ENCODE data around the gene GNAO1. TPM values are rescaled to one million over a fixed set of nuclear protein-coding genes. Genes with fewer than 3 reads are reported as not detected.

Gene GNAO1
- polyA plus RNA-seq, 1 donor from 2014 or later, result 31.5 TPM

DNA sequence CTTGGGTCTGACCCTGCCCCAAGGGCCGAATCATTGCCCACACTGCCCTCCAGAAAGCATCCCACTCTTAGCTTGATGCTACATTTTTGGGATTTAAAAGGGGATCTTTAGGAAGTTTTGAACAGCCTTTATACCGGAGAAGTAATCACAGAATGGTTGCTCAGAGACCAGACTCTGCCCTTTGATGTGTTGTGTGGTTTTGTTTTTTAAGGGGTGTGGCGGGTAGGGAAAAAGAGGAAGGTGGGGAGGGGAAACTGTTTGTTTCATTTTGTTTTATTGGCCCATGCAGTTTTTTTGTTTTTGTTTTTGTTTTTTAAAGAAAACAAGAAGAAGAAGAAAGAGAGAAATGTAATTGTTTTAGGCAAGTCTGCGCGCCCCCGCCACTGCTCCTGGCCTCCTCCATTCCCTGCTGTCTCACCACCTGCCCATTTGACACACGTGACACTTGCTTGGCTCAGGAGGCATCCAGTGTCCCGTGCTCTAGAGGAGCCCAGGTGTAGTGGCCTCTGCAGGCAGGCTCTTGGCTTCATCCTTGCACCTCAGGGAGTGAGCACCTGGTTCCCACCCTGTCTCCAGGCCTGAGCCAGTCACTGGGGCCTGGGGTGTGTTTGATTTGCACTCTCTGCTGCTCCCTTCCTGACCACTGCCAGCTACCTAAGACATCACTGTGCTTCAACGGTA lies 35.7 kb downstream of the GNAO1 start:
- Histone ChIP-seq H3K9me2 (ENCODE audit: insufficient read depth, low read length) (no peaks in the 10 kb centered on the region), H4K20me1 (ENCODE audit: insufficient read depth) (peaks cover 34% of the 10 kb centered on the region), H3K9ac (ENCODE audit: low read length) (no peak overlapping the region), H3F3A (ENCODE audit: insufficient read depth, low read length, poor library complexity, severe bottlenecking) (no peaks in the 10 kb centered on the region), H2AFZ (ENCODE audit: low read depth, low read length) (no peak overlapping the region), H3K79me2 (replicated peaks; ENCODE audit: insufficient read depth, low read length) (peaks cover 34% of the 10 kb centered on the region), H3K27me3 (ENCODE audit: insufficient read depth, low read depth, low read length) (no peaks in the 10 kb centered on the region), H3K4me2 (ENCODE audit: low read length) (no peak overlapping the region), H3K36me3 (ENCODE audit: insufficient read depth, low read length) (no peaks in the 10 kb centered on the region), H3K9me3 (ENCODE audit: low read length) (no peaks in the 10 kb centered on the region), H3K4me3 (ENCODE audit: low read length) (no peak overlapping the region), H3K27ac (ENCODE audit: low read length) (no peak overlapping the region)
- TF ChIP-seq EP300 (conservative IDR thresholded peaks at IDR 0.05; ENCODE audit: poor library complexity, severe bottlenecking) (no peak), REST (IDR thresholded peaks at IDR 0.05; ENCODE audit: borderline replicate concordance) (no peak), EZH2 (IDR thresholded peaks at IDR 0.05; ENCODE audit: borderline replicate concordance, insufficient read depth, low read length, poor library complexity, severe bottlenecking) (no peak), RAD21 (conservative IDR thresholded peaks at IDR 0.05) (no peak), SMC3 (conservative IDR thresholded peaks at IDR 0.05; ENCODE audit: poor library complexity) (no peak), CTCF (IDR thresholded peaks at IDR 0.05; ENCODE audit: poor library complexity, severe bottlenecking) (no peak), MXI1 (conservative IDR thresholded peaks at IDR 0.05; ENCODE audit: poor library complexity, severe bottlenecking) (no peak), POLR2AphosphoS5 (IDR thresholded peaks at IDR 0.05) (no peak), TAF1 (IDR thresholded peaks at IDR 0.05; ENCODE audit: low read depth) (no peak)

DNA sequence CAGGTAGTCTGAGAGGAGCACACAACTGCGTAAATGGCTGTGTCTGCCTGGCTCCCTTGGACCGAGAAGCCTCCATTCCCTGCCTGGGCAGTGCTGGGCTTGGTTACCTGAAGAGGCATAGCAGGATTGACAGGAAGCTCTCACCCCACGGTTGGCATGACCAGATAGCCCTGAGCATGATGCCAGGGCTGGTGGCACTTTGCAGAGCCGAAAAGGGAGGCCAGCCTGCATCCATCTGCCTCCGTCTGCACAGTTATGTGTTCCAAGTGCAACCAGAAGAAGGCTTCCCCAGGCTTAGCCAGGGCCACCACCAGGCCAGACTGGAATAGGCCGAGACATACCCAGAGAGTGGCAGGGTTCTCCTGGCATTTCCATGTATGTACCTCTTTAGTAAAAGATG lies 36.6 kb downstream of the GNAO1 start:
- Histone ChIP-seq H3K9me2 (ENCODE audit: insufficient read depth, low read length) (no peaks in the 10 kb centered on the region), H4K20me1 (ENCODE audit: insufficient read depth) (peaks cover 30% of the 10 kb centered on the region), H3K4me2 (ENCODE audit: low read length) (no peak overlapping the region), H3K36me3 (ENCODE audit: insufficient read depth, low read length) (no peaks in the 10 kb centered on the region), H2AFZ (ENCODE audit: low read depth, low read length) (no peak overlapping the region), H3K79me2 (replicated peaks; ENCODE audit: insufficient read depth, low read length) (peaks cover 38% of the 10 kb centered on the region), H3K27me3 (ENCODE audit: insufficient read depth, low read depth, low read length) (no peaks in the 10 kb centered on the region), H3K9me3 (ENCODE audit: low read length) (no peaks in the 10 kb centered on the region), H3K27ac (ENCODE audit: low read length) (no peak overlapping the region), H3K9ac (ENCODE audit: low read length) (no peak overlapping the region), H3F3A (ENCODE audit: insufficient read depth, low read length, poor library complexity, severe bottlenecking) (no peaks in the 10 kb centered on the region), H3K4me3 (ENCODE audit: low read length) (no peak overlapping the region)
- TF ChIP-seq REST (IDR thresholded peaks at IDR 0.05; ENCODE audit: borderline replicate concordance) (no peak), POLR2AphosphoS5 (IDR thresholded peaks at IDR 0.05) (no peak), RAD21 (conservative IDR thresholded peaks at IDR 0.05) (no peak), MXI1 (conservative IDR thresholded peaks at IDR 0.05; ENCODE audit: poor library complexity, severe bottlenecking) (no peak), TAF1 (IDR thresholded peaks at IDR 0.05; ENCODE audit: low read depth) (no peak), SMC3 (conservative IDR thresholded peaks at IDR 0.05; ENCODE audit: poor library complexity) (no peak), CTCF (IDR thresholded peaks at IDR 0.05; ENCODE audit: poor library complexity, severe bottlenecking) (no peak), EZH2 (IDR thresholded peaks at IDR 0.05; ENCODE audit: borderline replicate concordance, insufficient read depth, low read length, poor library complexity, severe bottlenecking) (no peak), EP300 (conservative IDR thresholded peaks at IDR 0.05; ENCODE audit: poor library complexity, severe bottlenecking) (no peak)
